ENCODE results near the gene PTK7. TPM values are rescaled to one million over a fixed set of nuclear protein-coding genes. Genes with fewer than 3 reads are reported as not detected.

Gene PTK7
- total RNA-seq, 1 donor from 2014 or later = 81.0 TPM

- no peak for ATAC-seq
- intact Hi-C loops (cut with DNase I) = no loop called here
- DNase-seq = no peak
- H3K4me1 ChIP-seq = peaks cover 43% of the 10 kb centered on the region
- H3K9me3 ChIP-seq = no peaks in the 10 kb centered on the region
- H3K27me3 ChIP-seq (ENCODE audit: low read depth) = no peaks in the 10 kb centered on the region
- H3K27ac ChIP-seq = no peak overlapping the region
- H3K36me3 ChIP-seq = peaks cover 55% of the 10 kb centered on the region
- TF ChIP-seq CTCF (IDR thresholded peaks at IDR 0.05) = no peak
- H3K4me3 ChIP-seq = no peak overlapping the region
These were observed 103.9 kb downstream of the PTK7 start for GRCh38 chr6:43180058-43180457.

- no peak for TF ChIP-seq CTCF (IDR thresholded peaks at IDR 0.05)
- Histone ChIP-seq H3K4me1 (peaks cover 34% of the 10 kb centered on the region), H3K36me3 (peaks cover 55% of the 10 kb centered on the region), H3K27ac (no peak overlapping the region), H3K27me3 (ENCODE audit: low read depth) (no peaks in the 10 kb centered on the region), H3K4me3 (no peak overlapping the region), H3K9me3 (no peaks in the 10 kb centered on the region)
- intact Hi-C loops (cut with DNase I) = no loop called here
- no peak for ATAC-seq
- DNase-seq = no peak
These were observed 104.9 kb downstream of the PTK7 start for GRCh38 chr6:43180985-43181384.

GRCh38 chr6:43181621-43181941 lies 105.5 kb downstream of the PTK7 start:
- ATAC-seq = no peak
- TF ChIP-seq CTCF (IDR thresholded peaks at IDR 0.05) = no peak
- H3K9me3 ChIP-seq = no peaks in the 10 kb centered on the region
- peak overlapping the region; percentile 76 for H3K4me3 ChIP-seq
- H3K4me1 ChIP-seq = peaks cover 29% of the 10 kb centered on the region
- no peak for DNase-seq
- H3K36me3 ChIP-seq = peaks cover 55% of the 10 kb centered on the region
- intact Hi-C loops (cut with DNase I) = no loop called here
- H3K27ac ChIP-seq = peak overlapping the region; percentile 66
- H3K27me3 ChIP-seq (ENCODE audit: low read depth) = no peaks in the 10 kb centered on the region

GRCh38 chr6:43181942-43182860 lies 106.1 kb downstream of the PTK7 start, which contains the start of gene CUL9:
CUL9 (plus strand) TSS chr6:43182196; CDS start chr6:43184311, 2,115 bp downstream.
- Histone ChIP-seq H3K4me1 (peaks cover 29% of the 10 kb centered on the region), H3K27me3 (ENCODE audit: low read depth) (no peaks in the 10 kb centered on the region), H3K9me3 (no peaks in the 10 kb centered on the region), H3K27ac (peak within 1 kb of the TSS; percentile 66), H3K4me3 (peak within 1 kb of the TSS; percentile 76), H3K36me3 (peaks cover 55% of the 10 kb centered on the region)
- TF ChIP-seq CTCF (IDR thresholded peaks at IDR 0.05) = no peak
- DNase-seq = peak; percentile 93
- intact Hi-C loops (cut with DNase I) = no loop called here
- ATAC-seq = peak; percentile 98 to 99

GRCh38 chr6:43183441-43183840 lies 107.3 kb downstream of the PTK7 start:
- no peaks in the 10 kb centered on the region for H3K9me3 ChIP-seq
- no peak for TF ChIP-seq CTCF (IDR thresholded peaks at IDR 0.05)
- ATAC-seq (no peak), DNase-seq (no peak)
- H3K4me3 ChIP-seq = no peak overlapping the region
- H3K36me3 ChIP-seq = peaks cover 55% of the 10 kb centered on the region
- H3K4me1 ChIP-seq = peaks cover 29% of the 10 kb centered on the region
- H3K27ac ChIP-seq = no peak overlapping the region
- intact Hi-C loops (cut with DNase I) = no loop called here
- H3K27me3 ChIP-seq (ENCODE audit: low read depth) = no peaks in the 10 kb centered on the region

Measured in lower lobe of right lung (tissue), 2 donors.